ENCODE data around the gene SF3A1. TPM values are rescaled to one million over a fixed set of nuclear protein-coding genes. Genes with fewer than 3 reads are reported as not detected.

Gene SF3A1
- total RNA-seq, 4 donors from 2014 or later = 52.8 to 193 (median 135) TPM

DNA sequence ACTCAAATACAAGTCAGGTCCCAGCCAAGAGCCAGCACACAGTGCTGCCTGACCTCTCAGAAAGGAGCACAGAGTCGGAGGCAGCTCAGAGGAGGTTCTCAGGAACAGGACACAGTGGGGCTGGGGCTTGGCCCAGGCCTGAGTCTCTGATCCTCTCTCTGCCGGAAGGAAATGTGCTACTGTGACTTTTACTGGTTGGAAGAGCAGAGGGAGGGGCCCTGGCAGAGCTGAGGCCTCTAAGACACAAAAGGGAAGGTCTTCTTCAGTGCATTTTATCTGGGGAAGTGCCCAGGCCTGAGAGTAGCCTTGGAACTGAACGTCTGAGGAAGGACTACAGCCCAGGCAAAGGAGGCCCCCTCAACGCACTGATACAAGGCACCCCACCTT, 51.2 kb downstream of the SF3A1 start:
- WGBS, 2 donors = 24 to 26% methylated on average over 4 of the region's 4 CpGs
- intact Hi-C loops (cut with DNase I) = no loop called here
- no peak for TF ChIP-seq CTCF (IDR thresholded peaks at IDR 0.05)
- peak in 1 of 2 donors; percentile 16 for TF ChIP-seq POLR2A (IDR thresholded peaks at IDR 0.05)
- Histone ChIP-seq H3K4me1 (peaks cover 97 to 100% of the 10 kb centered on the region in 2 donors), H3K9me3 (no peaks in the 10 kb centered on the region), H3K27ac (peak overlapping the region; percentile 84 to 88 (median 87)), H3K4me3 (replicated peaks in 1 of 3) (no peak overlapping the region), H3K36me3 (peaks cover 0 to under 1% of the 10 kb centered on the region in 2 donors), H3K27me3 (no peaks in the 10 kb centered on the region)
- DNase-seq = peak; percentile 46

- TF ChIP-seq CTCF (IDR thresholded peaks at IDR 0.05) (no peak), POLR2A (IDR thresholded peaks at IDR 0.05) (no peak)
- Histone ChIP-seq H3K4me3 (replicated peaks in 1 of 3) (no peak overlapping the region), H3K36me3 (peaks cover 0 to 2% of the 10 kb centered on the region in 2 donors), H3K4me1 (peaks cover 90 to 100% of the 10 kb centered on the region in 2 donors), H3K27ac (peak overlapping the region; percentile 84 to 88 (median 87)), H3K9me3 (no peaks in the 10 kb centered on the region), H3K27me3 (no peaks in the 10 kb centered on the region)
- peak; percentile 76 to 81 for DNase-seq
- intact Hi-C loops (cut with DNase I) = no loop called here
- WGBS, 2 donors = 22 to 27% methylated on average over 4 to 7 of the region's 7 CpGs
These were observed 52.0 kb downstream of the SF3A1 start for GRCh38 chr22:30304495-30305244.

GRCh38 chr22:30302810-30303138, 53.9 kb downstream of the SF3A1 start:
- H3K4me1 ChIP-seq = peaks cover 86 to 100% of the 10 kb centered on the region in 2 donors
- intact Hi-C loops (cut with DNase I) = no loop called here

GRCh38 chr22:30301995-30302809, 54.5 kb downstream of the SF3A1 start:
- peak in 1 of 2 donors; percentile 52 for DNase-seq
- H3K27me3 ChIP-seq = no peaks in the 10 kb centered on the region
- peaks cover 86 to 100% of the 10 kb centered on the region in 2 donors for H3K4me1 ChIP-seq
- no peaks in the 10 kb centered on the region for H3K9me3 ChIP-seq
- no peak for TF ChIP-seq CTCF (IDR thresholded peaks at IDR 0.05)
- no peak for TF ChIP-seq POLR2A (IDR thresholded peaks at IDR 0.05)
- WGBS, 2 donors = 41 to 42% methylated on average over 6 to 9 of the region's 9 CpGs
- H3K27ac ChIP-seq = peak overlapping the region; percentile 75 to 87 (median 84)
- H3K36me3 ChIP-seq = peaks cover 0 to 5% of the 10 kb centered on the region in 2 donors
- no peak overlapping the region for H3K4me3 ChIP-seq (replicated peaks in 1 of 3)
- intact Hi-C loops (cut with DNase I) = no loop called here

More at GRCh38 chr22:30302810-30303138, 53.9 kb downstream of the SF3A1 start:
- WGBS, 2 donors = 51 to 62% methylated on average over 5 of the region's 5 CpGs
- TF ChIP-seq CTCF (IDR thresholded peaks at IDR 0.05) = no peak
- no peak for TF ChIP-seq POLR2A (IDR thresholded peaks at IDR 0.05)
- Histone ChIP-seq H3K36me3 (peaks cover 0 to 2% of the 10 kb centered on the region in 2 donors), H3K27me3 (no peaks in the 10 kb centered on the region), H3K27ac (peak overlapping the region; percentile 75 to 87 (median 84)), H3K4me3 (replicated peaks in 1 of 3) (no peak overlapping the region), H3K9me3 (no peaks in the 10 kb centered on the region)
- DNase-seq = no peak
